T-cell (primary cell): ENCODE data around the gene FGGY. TPM values are rescaled to one million over a fixed set of nuclear protein-coding genes. Genes with fewer than 3 reads are reported as not detected.

Experiments used
- ATAC-seq, 4 experiments: fragments of 200-7000 bp in 3 of 4; fragments of 150-1000 bp in 1 of 4; cut with Tn5 transposase; replicated peaks in 1 of 4; 1 replicate in 3 of 4; 2 replicates in 1 of 4; pipeline ENCODE4 v1.10.0; 2021; ENCODE audit warnings: moderate library complexity in 3 of 4, mild to moderate bottlenecking in 2 of 4, moderate number of reproducible peaks in 1 of 4
- CTCF ChIA-PET, 2 donors: fragments of 300-600 bp; sonication (Branson Sonifier 250); formaldehyde crosslinking; loops; one replicate each; lab custom pipeline; 2022; ENCODE audit warnings: antibody characterized with exemption in 2 of 2; lab: Charles Lee
- POLR2A ChIA-PET, 2 donors: fragments of 300-600 bp; sonication (Branson Sonifier 250); formaldehyde crosslinking; loops; one replicate each; lab custom pipeline; 2022; ENCODE audit warnings: antibody characterized with exemption in 2 of 2; lab: Charles Lee
- DNase-seq, 35 experiments: peaks; one replicate each; pipeline versions ENCODE4 v3.0.0 to v3.0.0-alpha.2; 2013 to 2023
- H3K27ac ChIP-seq: one replicate; pipeline ENCODE4 v1.5.1; 2013; ENCODE audit warnings: low read length
- H3K27me3 ChIP-seq, 2 experiments: replicated peaks in 1 of 2; 1 replicate in 1 of 2; 2 replicates in 1 of 2; pipeline versions ENCODE4 v1.6.1 to v1.7.0; 2013; ENCODE audit warnings: low read length in 1 of 2, mixed read lengths in 1 of 2; ENCODE audit not compliant: control insufficient read depth in 2 of 2, insufficient read depth in 2 of 2; ENCODE audit errors: extremely low read depth in 1 of 2
- H3K36me3 ChIP-seq, 2 donors: 1 replicate in 1 of 2; 2 replicates in 1 of 2; pipeline versions ENCODE4 v1.6.1 to v1.7.0; 2013; ENCODE audit warnings: low read length in 1 of 2; ENCODE audit not compliant: control insufficient read depth in 2 of 2, insufficient read depth in 1 of 2; ENCODE audit errors: extremely low read depth in 1 of 2
- H3K4me1 ChIP-seq, 2 experiments: 1 replicate in 1 of 2; 2 replicates in 1 of 2; pipeline versions ENCODE4 v1.6.1 to v1.7.0; 2013; ENCODE audit warnings: low read length in 2 of 2, mixed read lengths in 1 of 2; ENCODE audit not compliant: insufficient read depth in 2 of 2, control insufficient read depth in 1 of 2; ENCODE audit errors: extremely low read depth in 1 of 2
- H3K4me3 ChIP-seq, 2 donors: 1 replicate in 1 of 2; 2 replicates in 1 of 2; pipeline versions ENCODE4 v1.5.1 to v1.7.0; 2013; ENCODE audit warnings: mild to moderate bottlenecking in 2 of 2, low read length in 1 of 2, moderate library complexity in 1 of 2; ENCODE audit not compliant: control insufficient read depth in 1 of 2; ENCODE audit errors: extremely low read depth in 1 of 2
- H3K9me3 ChIP-seq: 2 replicates; pipeline ENCODE4 v1.7.0; 2013
- H3K27ac Mint-ChIP-seq, 2 donors: one replicate each; pipeline ENCODE4 v1.8.0; 2020 to 2021; ENCODE audit warnings: mild to moderate bottlenecking in 2 of 2, mixed read lengths in 2 of 2
- H3K27me3 Mint-ChIP-seq, 2 donors: one replicate each; pipeline ENCODE4 v1.8.0; 2021 to 2022; ENCODE audit warnings: mixed read lengths in 2 of 2
- H3K36me3 Mint-ChIP-seq: one replicate; pipeline ENCODE4 v1.8.0; 2021; ENCODE audit warnings: mixed read lengths
- H3K4me1 Mint-ChIP-seq, 3 donors: one replicate each; pipeline ENCODE4 v1.8.0; 2020 to 2022; ENCODE audit warnings: mixed read lengths in 3 of 3, mild to moderate bottlenecking in 1 of 3
- H3K4me3 Mint-ChIP-seq, 3 donors: one replicate each; pipeline ENCODE4 v1.8.0; 2020 to 2022; ENCODE audit warnings: mild to moderate bottlenecking in 3 of 3, mixed read lengths in 3 of 3, moderate library complexity in 3 of 3
- H3K9me3 Mint-ChIP-seq, 3 donors: one replicate each; pipeline ENCODE4 v1.8.0; 2020 to 2022; ENCODE audit warnings: mixed read lengths in 3 of 3
- WGBS: methylation state at CpG from one replicate; pipeline ENCODE4 v1.1.5; 2013; ENCODE audit warnings: missing lambda C conversion rate; ENCODE audit not compliant: insufficient coverage; 5-methylcytosine and 5-hydroxymethylcytosine counted together
- total RNA-seq, 35 experiments: library from RNA in 6 of 35; stranded (reverse) in 6 of 35; fragments of 120-200 nt in 1 of 35; gene quantifications; one replicate each; pipeline versions ENCODE4 v1.2.1 to v1.2.4 and lab custom pipeline; 2013 to 2026

FGGY gene
- total RNA-seq, 5 donors from 2014 or later (not counting 1 experiment from before 2014, with no cell fraction given), result 7.8 to 21.7 (median 12.6) TPM

DNA sequence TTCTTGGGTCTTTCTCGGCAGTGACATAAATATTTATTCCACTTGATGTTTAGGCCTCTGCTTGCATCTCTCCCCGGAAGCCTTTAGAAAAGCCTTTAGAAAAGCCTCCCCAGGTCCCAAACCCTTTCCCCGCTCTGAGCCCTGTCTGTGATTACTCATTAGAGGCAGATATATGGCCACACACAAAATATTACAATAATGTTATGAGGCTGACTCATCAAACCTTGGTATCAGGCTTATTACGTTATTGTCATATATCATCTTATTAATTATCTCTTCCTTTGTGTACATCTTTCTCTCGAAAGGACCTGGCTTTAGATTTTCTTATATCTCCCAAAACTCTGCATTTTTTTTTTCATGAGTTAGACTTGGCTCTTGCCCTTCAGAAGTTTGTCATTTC lies 69.5 kb downstream of the FGGY start:
- H3K4me1 ChIP-seq, result no peaks in the 10 kb centered on the region
- Mint-ChIP-seq H3K4me3 (no peak overlapping the region), H3K9me3 (peaks cover 0 to 4% (median 3%) of the 10 kb centered on the region in 3 donors), H3K4me1 (no peaks in the 10 kb centered on the region), H3K27ac (no peak overlapping the region), H3K27me3 (peaks cover 0 to 2% of the 10 kb centered on the region in 2 donors), H3K36me3 (peaks cover 39% of the 10 kb centered on the region)
- WGBS, result 100% methylated on average over 1 of the region's 5 CpGs
- CTCF ChIA-PET, result no interaction called here
- no peaks in the 10 kb centered on the region for H3K27me3 ChIP-seq
- H3K36me3 ChIP-seq, result no peaks in the 10 kb centered on the region
- DNase-seq (no peak), ATAC-seq (no peak)
- H3K9me3 ChIP-seq, result no peaks in the 10 kb centered on the region
- POLR2A ChIA-PET, result no interaction called here
- H3K27ac ChIP-seq, result no peak overlapping the region
- H3K4me3 ChIP-seq, result no peak overlapping the region

DNA sequence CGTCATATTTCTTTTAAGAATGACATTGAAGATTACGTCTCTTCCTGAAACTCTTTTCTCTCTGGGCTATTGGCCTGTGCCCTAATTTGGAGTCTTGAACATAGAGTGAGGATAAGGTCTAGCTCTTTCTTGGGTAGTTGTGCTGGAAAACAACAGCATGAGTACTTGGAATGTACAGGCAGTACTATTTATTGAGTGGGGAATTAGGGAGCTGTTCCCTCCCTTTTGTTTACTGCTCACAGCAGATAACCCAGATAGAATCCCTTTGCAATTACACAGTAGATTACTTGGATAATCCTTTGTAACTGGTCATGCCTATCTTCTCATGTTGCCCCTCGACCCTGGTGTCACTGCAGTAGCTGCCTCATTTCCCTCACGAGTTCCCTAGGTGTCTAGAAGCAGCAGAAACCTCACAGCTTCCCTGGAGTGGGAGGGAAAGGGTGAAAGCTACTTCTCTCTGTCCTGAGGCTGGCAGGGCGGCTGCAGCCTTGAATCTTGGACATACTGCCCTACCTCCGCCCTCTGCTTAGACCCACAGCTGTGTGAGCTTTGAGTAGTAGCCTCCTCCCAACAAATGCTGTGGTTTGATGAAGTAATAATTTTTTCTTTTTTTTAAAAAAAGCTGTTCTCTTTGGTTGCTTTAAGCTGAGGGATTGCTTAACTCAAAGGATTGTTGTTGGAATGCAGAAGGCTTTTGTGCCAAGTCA lies 70.6 kb downstream of the FGGY start:
- ChIA-PET POLR2A (no interaction called here), CTCF (interaction anchor here in 1 of 2 donors (0.6 kb wide), 1 partner anchor 1813 kb away, joined by 4 read pairs; no protein-coding TSS in a partner anchor)
- ATAC-seq (no peak), DNase-seq (no peak)
- Mint-ChIP-seq H3K27me3 (peaks cover 0 to 2% of the 10 kb centered on the region in 2 donors), H3K9me3 (peaks cover 0 to 4% (median 3%) of the 10 kb centered on the region in 3 donors), H3K36me3 (peaks cover 30% of the 10 kb centered on the region), H3K4me1 (no peaks in the 10 kb centered on the region), H3K4me3 (no peak overlapping the region), H3K27ac (no peak overlapping the region)
- WGBS, result 90% methylated on average over 2 of the region's 6 CpGs
- Histone ChIP-seq H3K27me3 (no peaks in the 10 kb centered on the region), H3K36me3 (no peaks in the 10 kb centered on the region), H3K9me3 (no peaks in the 10 kb centered on the region), H3K4me1 (no peaks in the 10 kb centered on the region), H3K4me3 (no peak overlapping the region), H3K27ac (no peak overlapping the region)

DNA sequence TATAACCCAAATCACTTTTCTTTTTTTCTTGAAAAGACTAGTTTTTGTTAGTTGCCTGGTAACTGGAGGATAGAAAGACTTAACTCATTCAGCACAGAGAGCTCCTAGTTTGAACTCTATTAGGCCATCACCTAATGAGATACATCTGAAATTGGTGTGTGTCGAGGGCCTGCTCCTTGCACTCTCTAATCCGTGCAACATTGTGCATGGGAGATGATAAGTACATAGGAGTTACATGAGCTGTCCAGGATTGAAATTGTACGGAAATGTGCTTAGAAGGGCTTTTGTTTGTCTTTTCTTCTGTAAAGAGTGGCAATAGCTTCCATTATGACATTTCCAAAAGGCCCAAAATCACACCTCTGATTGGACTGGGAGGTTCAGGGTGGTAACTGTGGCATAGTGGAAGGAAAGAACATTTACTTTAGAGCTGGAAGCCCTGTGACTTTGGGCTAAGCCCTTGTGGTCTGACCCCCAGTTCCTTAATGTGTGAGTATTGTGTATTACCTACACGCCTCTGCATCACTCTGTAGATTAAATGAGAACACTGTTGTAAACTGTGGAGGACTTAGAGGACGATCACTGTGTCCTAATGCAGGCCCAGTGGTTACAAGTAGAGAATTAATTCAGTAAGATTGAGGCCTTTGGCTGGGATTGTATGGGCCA lies 71.2 kb downstream of the FGGY start:
- no peaks in the 10 kb centered on the region for H3K36me3 ChIP-seq
- Mint-ChIP-seq H3K27ac (no peak overlapping the region), H3K36me3 (peaks cover 30% of the 10 kb centered on the region), H3K4me1 (no peaks in the 10 kb centered on the region), H3K4me3 (no peak overlapping the region), H3K9me3 (peaks cover 0 to 4% (median 3%) of the 10 kb centered on the region in 3 donors), H3K27me3 (peaks cover 0 to 2% of the 10 kb centered on the region in 2 donors)
- no peak for ATAC-seq
- no peak overlapping the region for H3K4me3 ChIP-seq
- H3K27me3 ChIP-seq, result no peaks in the 10 kb centered on the region
- H3K9me3 ChIP-seq, result no peaks in the 10 kb centered on the region
- no peak overlapping the region for H3K27ac ChIP-seq
- ChIA-PET CTCF (interaction anchor here in 1 of 2 donors (0.6 kb wide), 1 partner anchor 1814 kb away, joined by 4 read pairs; no protein-coding TSS in a partner anchor), POLR2A (no interaction called here)
- H3K4me1 ChIP-seq, result no peaks in the 10 kb centered on the region
- 100% methylated on average over 2 of the region's 5 CpGs for WGBS
- no peak for DNase-seq

DNA sequence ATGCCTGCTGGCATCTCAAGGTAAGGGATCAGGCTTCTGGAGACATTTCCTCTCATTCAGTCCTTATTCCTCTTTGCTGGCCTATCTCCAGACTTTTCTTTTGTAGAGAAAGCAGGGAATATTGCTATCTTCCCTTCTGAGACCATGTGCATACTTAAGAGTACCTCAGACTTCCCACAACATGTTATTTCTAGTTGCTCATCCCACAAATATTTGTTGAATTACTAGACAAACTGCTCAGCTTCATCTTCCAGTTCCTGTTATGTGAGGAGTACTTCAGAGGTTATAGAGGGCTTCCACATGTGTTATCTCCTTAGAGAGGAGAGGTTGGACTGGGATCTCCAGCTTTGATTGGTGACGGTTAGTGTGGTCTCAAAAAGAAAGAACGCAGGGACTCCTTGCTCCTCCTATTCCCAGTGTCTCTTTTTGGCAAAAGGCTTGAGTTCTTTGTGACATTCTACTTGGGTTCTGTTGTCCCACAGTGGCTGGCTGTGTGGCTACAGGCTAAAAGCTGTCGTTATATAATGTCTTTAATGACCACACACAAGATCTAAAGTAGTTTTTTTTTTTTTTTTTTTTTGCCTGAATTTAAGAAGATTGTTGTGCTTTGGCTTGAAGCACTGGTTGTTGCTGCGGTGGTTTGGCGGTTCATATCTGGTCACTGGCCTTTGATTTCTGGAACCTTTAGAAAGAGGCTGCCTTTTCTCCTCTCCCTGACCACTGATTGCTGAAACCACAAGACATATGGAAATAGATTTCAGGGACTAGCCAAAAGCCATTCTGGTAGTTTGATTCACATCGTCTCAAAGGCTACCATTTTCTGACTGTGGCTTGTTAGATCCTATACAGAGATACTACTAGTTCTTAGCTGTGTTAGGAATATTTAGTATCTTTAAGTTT lies 78.7 kb downstream of the FGGY start:
- H3K27ac ChIP-seq, result no peak overlapping the region
- POLR2A ChIA-PET, result no interaction called here
- H3K36me3 ChIP-seq, result no peaks in the 10 kb centered on the region
- no peak for DNase-seq
- CTCF ChIA-PET, result no interaction called here
- no peaks in the 10 kb centered on the region for H3K27me3 Mint-ChIP-seq
- ATAC-seq, result no peak
- peaks cover 7% of the 10 kb centered on the region for H3K36me3 Mint-ChIP-seq
- H3K9me3 ChIP-seq, result no peaks in the 10 kb centered on the region
- H3K27ac Mint-ChIP-seq, result no peak overlapping the region
- WGBS, result no CpG with 5 or more reads among the region's 6 CpGs
- no peak overlapping the region for H3K4me3 ChIP-seq
- H3K9me3 Mint-ChIP-seq, result no peaks in the 10 kb centered on the region
- H3K27me3 ChIP-seq, result no peaks in the 10 kb centered on the region
- no peak overlapping the region for H3K4me3 Mint-ChIP-seq
- H3K4me1 Mint-ChIP-seq, result no peaks in the 10 kb centered on the region
- no peaks in the 10 kb centered on the region for H3K4me1 ChIP-seq

DNA sequence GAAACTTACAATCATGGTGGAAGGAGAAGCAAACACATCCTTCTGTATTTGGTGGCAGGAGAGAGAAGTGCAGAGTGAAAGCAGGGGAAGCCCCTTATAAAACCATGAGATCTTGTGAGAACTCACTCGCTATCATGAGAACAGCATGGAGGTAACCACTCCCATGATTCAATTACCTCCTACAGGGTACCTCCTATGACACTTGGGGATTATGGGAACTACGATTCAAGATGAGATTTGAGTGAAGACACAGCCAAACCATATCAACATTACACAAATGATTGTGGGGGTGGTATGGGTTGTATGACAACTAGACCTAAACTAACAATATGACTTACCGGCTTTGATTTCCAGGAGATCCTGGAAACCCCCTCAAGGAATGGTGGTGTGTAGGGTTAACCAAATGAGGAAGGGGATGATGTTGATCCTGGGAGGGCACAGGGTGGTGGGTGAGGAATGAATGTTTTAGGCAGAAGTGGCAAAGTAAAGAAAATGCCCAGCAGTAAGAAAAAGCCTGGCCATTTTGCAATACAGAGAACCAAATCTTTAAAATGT lies 80.5 kb downstream of the FGGY start:
- CTCF ChIA-PET, result no interaction called here
- no peak overlapping the region for H3K4me3 Mint-ChIP-seq
- Histone ChIP-seq H3K4me3 (no peak overlapping the region), H3K27me3 (no peaks in the 10 kb centered on the region), H3K36me3 (no peaks in the 10 kb centered on the region), H3K9me3 (no peaks in the 10 kb centered on the region), H3K4me1 (no peaks in the 10 kb centered on the region), H3K27ac (no peak overlapping the region)
- no peaks in the 10 kb centered on the region for H3K27me3 Mint-ChIP-seq
- ATAC-seq (no peak), DNase-seq (no peak)
- peaks cover 14% of the 10 kb centered on the region for H3K36me3 Mint-ChIP-seq
- POLR2A ChIA-PET, result no interaction called here
- H3K27ac Mint-ChIP-seq, result no peak overlapping the region
- WGBS, result no CpG with 5 or more reads among the region's 3 CpGs
- no peaks in the 10 kb centered on the region for H3K9me3 Mint-ChIP-seq
- H3K4me1 Mint-ChIP-seq, result no peaks in the 10 kb centered on the region
